Measurements from ENCODE around the gene MRC1.

MRC1 gene

DNA sequence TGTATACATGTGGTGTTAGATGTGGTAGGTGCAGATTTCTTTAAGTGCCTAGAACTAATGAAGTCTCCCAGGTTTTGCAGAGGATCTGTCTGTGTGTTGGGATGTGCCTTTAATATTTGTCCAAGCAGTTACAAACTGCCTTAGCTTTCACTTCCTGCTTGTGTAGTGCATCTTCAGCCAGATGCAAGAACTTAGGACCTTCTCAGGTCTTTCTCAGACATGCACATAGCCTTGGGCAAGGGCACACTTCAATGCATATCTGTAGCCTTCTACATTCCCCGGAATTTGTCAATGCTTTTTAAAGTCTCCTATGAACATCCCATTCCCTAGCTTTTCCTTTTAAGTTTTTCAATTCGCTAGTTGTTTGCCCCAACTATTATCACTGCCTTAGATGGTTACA lies 95.4 kb downstream of the MRC1 start:
- no peaks in the 10 kb centered on the region for H3K4me1 Mint-ChIP-seq
- no peaks in the 10 kb centered on the region for H3K9me3 Mint-ChIP-seq
- H3K4me3 Mint-ChIP-seq = no peak overlapping the region
- ATAC-seq (replicated peaks; ENCODE audit: extremely low read depth, poor library complexity, severe bottlenecking) = no peak
- H3K27me3 Mint-ChIP-seq = peaks cover 30% of the 10 kb centered on the region
- H3K27ac Mint-ChIP-seq (ENCODE audit: low read depth) = no peak overlapping the region
- no peak for DNase-seq (ENCODE audit: low spot score in 2 of 2)
- H3K36me3 Mint-ChIP-seq (ENCODE audit: insufficient read depth) = no peaks in the 10 kb centered on the region

DNA sequence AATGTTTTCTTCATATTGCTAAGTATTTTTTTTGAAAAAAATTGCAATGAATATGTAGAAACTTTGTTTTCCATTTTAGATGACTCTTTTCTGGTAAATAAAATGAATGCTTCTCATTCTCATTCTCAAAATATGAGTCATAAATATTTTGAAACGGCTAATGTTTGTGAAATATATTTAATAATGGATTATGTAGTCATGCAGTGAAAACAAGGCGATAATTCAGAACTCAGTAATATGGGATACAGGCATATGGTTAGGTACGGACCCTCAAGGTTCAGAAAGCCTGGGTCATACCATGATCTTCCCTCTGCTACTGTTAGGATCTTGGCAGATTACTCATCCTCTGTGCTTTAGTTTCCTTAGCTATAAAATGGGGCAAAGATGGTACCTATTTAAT lies 96.3 kb downstream of the MRC1 start:
- Mint-ChIP-seq H3K4me1 (no peaks in the 10 kb centered on the region), H3K27me3 (peaks cover 30% of the 10 kb centered on the region), H3K27ac (ENCODE audit: low read depth) (no peak overlapping the region), H3K9me3 (no peaks in the 10 kb centered on the region), H3K36me3 (ENCODE audit: insufficient read depth) (no peaks in the 10 kb centered on the region), H3K4me3 (no peak overlapping the region)
- DNase-seq (ENCODE audit: low spot score in 2 of 2) (no peak), ATAC-seq (replicated peaks; ENCODE audit: extremely low read depth, poor library complexity, severe bottlenecking) (no peak)

DNA sequence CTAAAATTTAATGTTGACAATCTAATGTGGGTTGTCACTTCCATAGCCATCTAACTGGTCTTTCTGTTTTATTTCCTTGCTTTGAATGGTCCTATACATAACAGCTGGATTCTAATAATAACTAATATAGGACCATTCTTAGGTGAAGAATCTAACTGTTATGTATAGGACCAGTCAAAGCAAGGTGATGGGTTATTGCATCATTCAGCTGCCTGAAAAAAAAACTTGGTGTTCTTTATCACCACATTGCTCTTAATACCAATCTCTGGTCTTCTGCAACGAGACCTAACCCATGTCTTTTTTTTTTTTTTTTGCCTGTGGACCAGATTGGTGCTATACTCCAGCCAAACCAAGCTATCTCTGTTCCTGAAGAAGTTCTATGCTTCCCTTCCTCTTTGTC lies 96.9 kb downstream of the MRC1 start:
- no peaks in the 10 kb centered on the region for H3K36me3 Mint-ChIP-seq (ENCODE audit: insufficient read depth)
- no peaks in the 10 kb centered on the region for H3K9me3 Mint-ChIP-seq
- no peaks in the 10 kb centered on the region for H3K4me1 Mint-ChIP-seq
- H3K4me3 Mint-ChIP-seq = no peak overlapping the region
- DNase-seq (ENCODE audit: low spot score in 2 of 2) (no peak), ATAC-seq (replicated peaks; ENCODE audit: extremely low read depth, poor library complexity, severe bottlenecking) (no peak)
- no peak overlapping the region for H3K27ac Mint-ChIP-seq (ENCODE audit: low read depth)
- peaks cover 31% of the 10 kb centered on the region for H3K27me3 Mint-ChIP-seq

DNA sequence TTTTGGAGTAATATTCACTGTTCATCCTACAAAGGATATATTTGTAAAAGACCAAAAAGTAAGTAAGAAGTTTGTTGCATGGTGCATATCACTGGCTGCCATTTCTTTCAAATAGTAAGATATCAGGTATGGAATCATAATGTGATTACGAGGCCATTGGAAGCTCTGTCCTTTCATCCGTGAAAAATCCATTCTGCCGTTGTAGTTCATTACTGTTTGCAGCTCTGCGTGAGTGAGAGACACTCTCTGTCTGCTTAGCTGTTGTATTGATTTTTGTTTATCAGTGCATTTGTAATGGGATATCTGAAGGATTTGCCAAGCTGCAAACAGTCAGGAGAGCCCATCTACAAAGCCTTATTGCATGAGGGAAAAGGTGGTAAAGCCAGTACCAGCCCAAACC lies 98.5 kb downstream of the MRC1 start:
- H3K9me3 Mint-ChIP-seq = no peaks in the 10 kb centered on the region
- H3K36me3 Mint-ChIP-seq (ENCODE audit: insufficient read depth) = no peaks in the 10 kb centered on the region

DNA sequence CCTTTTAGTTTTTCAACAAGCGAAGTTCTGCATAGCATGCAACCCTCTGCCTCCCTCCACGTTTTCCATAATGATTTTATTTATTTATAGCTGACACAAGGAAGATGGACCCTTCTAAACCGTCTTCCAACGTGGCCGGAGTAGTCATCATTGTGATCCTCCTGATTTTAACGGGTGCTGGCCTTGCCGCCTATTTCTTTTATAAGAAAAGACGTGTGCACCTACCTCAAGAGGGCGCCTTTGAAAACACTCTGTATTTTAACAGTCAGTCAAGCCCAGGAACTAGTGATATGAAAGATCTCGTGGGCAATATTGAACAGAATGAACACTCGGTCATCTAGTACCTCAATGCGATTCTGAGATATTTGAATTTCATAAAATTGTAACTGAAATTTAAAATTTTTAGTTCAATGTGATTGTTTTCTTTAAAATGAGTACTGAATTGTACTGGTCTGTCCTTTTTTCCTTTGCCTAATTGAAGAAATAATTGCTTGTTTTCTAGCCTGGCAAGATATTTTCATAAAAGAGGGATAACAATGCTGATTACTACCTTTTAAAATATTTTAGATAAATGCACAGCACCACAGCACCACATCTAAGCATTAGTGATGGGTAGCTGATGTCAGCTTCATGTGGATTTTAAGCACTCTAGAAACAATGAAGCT lies 101.1 kb downstream of the MRC1 start:
- Mint-ChIP-seq H3K27me3 (peaks cover 28% of the 10 kb centered on the region), H3K27ac (ENCODE audit: low read depth) (no peak overlapping the region), H3K4me3 (no peak overlapping the region), H3K4me1 (no peaks in the 10 kb centered on the region), H3K9me3 (no peaks in the 10 kb centered on the region), H3K36me3 (ENCODE audit: insufficient read depth) (no peaks in the 10 kb centered on the region)
- ATAC-seq (replicated peaks; ENCODE audit: extremely low read depth, poor library complexity, severe bottlenecking) (no peak), DNase-seq (ENCODE audit: low spot score in 2 of 2) (no peak)

More for the DNA sequence above, 98.5 kb downstream of the MRC1 start:
- ATAC-seq (replicated peaks; ENCODE audit: extremely low read depth, poor library complexity, severe bottlenecking) (no peak), DNase-seq (ENCODE audit: low spot score in 2 of 2) (no peak)
- H3K4me3 Mint-ChIP-seq = no peak overlapping the region
- peaks cover 41% of the 10 kb centered on the region for H3K27me3 Mint-ChIP-seq
- no peak overlapping the region for H3K27ac Mint-ChIP-seq (ENCODE audit: low read depth)
- H3K4me1 Mint-ChIP-seq = no peaks in the 10 kb centered on the region

DNA sequence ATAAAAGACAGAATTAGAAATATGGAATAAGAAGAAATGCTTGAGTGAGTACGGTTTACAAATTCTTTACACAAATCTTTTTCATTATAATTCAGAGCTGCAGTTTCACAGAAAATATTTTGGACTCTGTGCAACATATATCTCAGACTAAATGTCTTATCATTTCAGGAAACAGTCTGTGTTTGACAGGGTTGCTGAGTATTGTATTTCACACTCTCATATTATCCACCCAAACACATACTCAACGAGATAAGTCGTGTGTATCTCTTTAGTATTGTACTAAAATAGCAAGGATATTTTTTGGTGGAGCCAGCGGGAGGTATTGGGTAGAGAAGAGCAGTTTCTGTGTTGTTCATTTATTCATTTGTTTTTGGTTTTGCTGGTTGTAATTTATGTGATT lies 103.6 kb downstream of the MRC1 start:
- no peak overlapping the region for H3K27ac Mint-ChIP-seq (ENCODE audit: low read depth)
- ATAC-seq (replicated peaks; ENCODE audit: extremely low read depth, poor library complexity, severe bottlenecking) = no peak
- peaks cover 23% of the 10 kb centered on the region for H3K27me3 Mint-ChIP-seq
- DNase-seq (ENCODE audit: low spot score in 2 of 2) = no peak
- no peaks in the 10 kb centered on the region for H3K36me3 Mint-ChIP-seq (ENCODE audit: insufficient read depth)
- no peaks in the 10 kb centered on the region for H3K9me3 Mint-ChIP-seq
- H3K4me1 Mint-ChIP-seq = no peaks in the 10 kb centered on the region
- no peak overlapping the region for H3K4me3 Mint-ChIP-seq

DNA sequence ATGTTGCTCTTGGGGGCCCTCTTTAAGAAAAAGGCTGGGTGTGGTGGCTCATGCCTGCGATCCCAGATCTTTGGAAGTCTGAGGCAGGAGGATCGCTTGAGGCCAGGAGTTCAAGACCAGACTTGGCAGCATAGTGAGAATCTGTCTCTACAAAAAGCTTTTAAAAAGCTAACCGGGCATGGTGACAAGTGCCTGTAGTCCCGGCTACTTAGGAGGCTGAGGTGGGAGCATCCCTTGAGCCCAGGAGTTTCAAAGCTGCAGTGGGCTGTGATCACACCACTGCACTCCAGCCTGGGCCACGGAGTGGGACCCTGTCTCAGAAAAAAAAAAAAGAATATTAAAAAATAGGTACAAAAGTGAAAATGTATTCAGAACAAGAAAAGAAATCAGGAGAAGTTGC lies 104.5 kb downstream of the MRC1 start:
- Mint-ChIP-seq H3K36me3 (ENCODE audit: insufficient read depth) (no peaks in the 10 kb centered on the region), H3K4me3 (no peak overlapping the region), H3K27ac (ENCODE audit: low read depth) (no peak overlapping the region), H3K4me1 (no peaks in the 10 kb centered on the region), H3K27me3 (peaks cover 15% of the 10 kb centered on the region), H3K9me3 (no peaks in the 10 kb centered on the region)
- ATAC-seq (replicated peaks; ENCODE audit: extremely low read depth, poor library complexity, severe bottlenecking) (no peak), DNase-seq (ENCODE audit: low spot score in 2 of 2) (no peak)

DNA sequence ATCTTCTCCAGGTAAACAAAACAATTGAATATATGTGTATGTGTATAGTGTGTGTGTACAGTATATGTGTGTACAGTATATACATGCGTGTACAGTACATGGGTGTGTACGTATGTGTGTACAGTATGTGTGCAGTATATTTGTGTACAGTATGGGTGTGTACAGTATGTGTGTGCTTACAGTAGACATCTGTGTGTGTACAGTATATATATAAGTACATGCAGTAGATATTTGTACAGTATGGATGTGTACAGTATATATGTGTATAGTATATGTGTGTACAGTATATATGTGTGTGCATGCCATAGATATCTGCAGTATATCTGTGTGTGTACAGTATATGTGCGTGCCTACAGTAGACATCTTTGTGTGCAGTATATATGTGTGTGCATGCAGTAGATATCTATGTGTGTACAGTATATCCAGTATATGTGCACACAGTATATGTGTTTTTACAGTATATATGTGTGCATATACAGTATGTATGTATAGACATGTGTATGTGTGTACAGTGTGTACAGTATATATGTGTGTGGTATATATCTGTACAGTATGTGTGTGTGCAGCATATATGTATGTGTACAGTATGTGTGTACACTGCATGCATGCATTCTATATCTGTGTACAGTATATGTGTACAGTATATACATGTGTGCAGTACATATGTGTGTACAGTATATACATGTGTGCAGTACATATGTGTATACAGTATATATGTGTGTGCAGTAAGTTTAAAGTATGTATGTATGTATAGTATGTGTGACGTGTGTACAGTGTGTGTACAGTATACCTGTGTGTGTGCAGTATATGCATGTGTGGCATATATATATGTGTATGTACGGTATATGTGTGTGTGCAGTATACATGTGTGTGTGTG lies 105.3 kb downstream of the MRC1 start:
- no peak for ATAC-seq (replicated peaks; ENCODE audit: extremely low read depth, poor library complexity, severe bottlenecking)
- H3K27ac Mint-ChIP-seq (ENCODE audit: low read depth) = no peak overlapping the region
- no peak for DNase-seq (ENCODE audit: low spot score in 2 of 2)
- peaks cover 12% of the 10 kb centered on the region for H3K27me3 Mint-ChIP-seq
- no peak overlapping the region for H3K4me3 Mint-ChIP-seq
- no peaks in the 10 kb centered on the region for H3K9me3 Mint-ChIP-seq
- H3K4me1 Mint-ChIP-seq = no peaks in the 10 kb centered on the region
- no peaks in the 10 kb centered on the region for H3K36me3 Mint-ChIP-seq (ENCODE audit: insufficient read depth)

DNA sequence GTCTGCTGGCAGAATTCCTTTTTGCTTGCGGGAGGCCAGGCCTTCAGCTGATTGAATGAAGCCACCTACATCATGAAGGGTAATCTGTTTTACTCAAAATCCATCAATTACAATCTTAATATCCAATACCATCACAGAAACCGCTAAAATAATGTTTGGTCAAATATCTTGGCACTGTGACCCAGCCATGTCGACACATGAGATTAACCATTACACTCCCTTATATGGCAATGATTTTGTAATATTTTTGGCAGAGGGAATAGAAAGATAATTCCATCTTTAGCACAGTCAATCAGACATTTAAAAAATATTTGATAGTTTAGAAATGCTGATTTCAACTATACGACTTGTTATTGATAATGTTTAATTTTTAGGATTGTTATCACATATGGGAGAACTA lies 106.0 kb downstream of the MRC1 start:
- H3K27ac Mint-ChIP-seq (ENCODE audit: low read depth) = no peak overlapping the region
- H3K27me3 Mint-ChIP-seq = peaks cover 19% of the 10 kb centered on the region
- no peaks in the 10 kb centered on the region for H3K4me1 Mint-ChIP-seq
- peaks cover 3% of the 10 kb centered on the region for H3K9me3 Mint-ChIP-seq
- H3K36me3 Mint-ChIP-seq (ENCODE audit: insufficient read depth) = no peaks in the 10 kb centered on the region
- H3K4me3 Mint-ChIP-seq = no peak overlapping the region
- DNase-seq (ENCODE audit: low spot score in 2 of 2) (no peak), ATAC-seq (replicated peaks; ENCODE audit: extremely low read depth, poor library complexity, severe bottlenecking) (no peak)

DNA sequence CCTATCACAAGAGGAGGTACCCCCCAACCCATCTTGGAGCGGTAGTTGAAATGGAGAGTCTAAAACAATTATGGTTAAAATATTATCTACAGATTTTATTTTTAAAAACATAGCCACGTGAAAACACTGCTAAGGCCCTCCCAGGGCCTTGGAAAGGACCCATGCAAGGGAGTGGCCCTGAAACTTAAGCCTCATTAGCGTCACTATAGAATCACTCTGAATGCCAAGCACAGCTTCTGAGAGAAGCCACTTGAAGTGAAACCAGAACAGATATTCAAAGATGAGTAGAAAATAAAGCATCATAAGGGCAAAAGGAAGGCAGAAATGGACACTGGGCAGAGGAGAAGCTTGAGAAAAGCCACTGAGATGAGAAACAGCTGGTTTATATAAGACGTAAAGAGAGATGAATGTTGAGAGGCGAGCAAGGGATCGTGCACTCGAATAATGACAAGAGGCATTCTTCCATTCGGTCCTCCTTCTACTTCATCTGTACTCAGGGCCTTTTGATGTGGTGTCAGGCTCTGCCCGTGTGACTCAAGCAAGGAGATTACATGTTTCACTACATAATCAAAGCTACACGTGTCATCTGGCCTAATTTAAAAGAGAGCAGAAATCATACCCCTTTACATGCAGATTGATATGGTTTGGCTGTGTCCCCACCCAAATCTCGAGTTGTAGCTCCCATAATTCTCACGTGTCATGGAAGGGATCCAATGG lies 109.2 kb downstream of the MRC1 start:
- Mint-ChIP-seq H3K9me3 (peaks cover 8% of the 10 kb centered on the region), H3K4me3 (no peak overlapping the region), H3K27ac (ENCODE audit: low read depth) (no peak overlapping the region), H3K27me3 (peaks cover 10% of the 10 kb centered on the region), H3K36me3 (ENCODE audit: insufficient read depth) (no peaks in the 10 kb centered on the region), H3K4me1 (no peaks in the 10 kb centered on the region)
- ATAC-seq (replicated peaks; ENCODE audit: extremely low read depth, poor library complexity, severe bottlenecking) = no peak
- DNase-seq (ENCODE audit: low spot score in 2 of 2) = no peak

DNA sequence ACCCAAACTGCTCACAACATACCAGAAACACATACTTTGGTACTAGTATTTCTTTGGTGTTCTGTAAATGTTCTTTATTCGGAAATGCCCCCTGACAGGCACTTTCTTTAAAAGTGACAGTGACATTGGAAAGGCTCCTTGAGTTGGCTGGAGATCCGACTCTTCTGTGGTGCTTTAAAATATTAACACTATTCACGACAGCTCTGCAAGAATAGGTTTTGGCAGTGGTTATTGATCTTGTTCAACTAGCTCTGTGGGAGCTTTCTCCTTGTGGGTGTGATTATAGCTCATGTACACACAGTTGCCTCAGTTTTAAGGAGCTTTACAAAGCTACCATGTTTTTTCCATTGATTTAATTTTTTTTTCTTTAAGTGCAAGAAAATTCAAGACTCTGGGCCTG lies 112.2 kb downstream of the MRC1 start:
- DNase-seq (ENCODE audit: low spot score in 2 of 2) = no peak
- H3K4me1 Mint-ChIP-seq = no peaks in the 10 kb centered on the region
- H3K36me3 Mint-ChIP-seq (ENCODE audit: insufficient read depth) = no peaks in the 10 kb centered on the region
- H3K27me3 Mint-ChIP-seq = peaks cover 10% of the 10 kb centered on the region
- H3K27ac Mint-ChIP-seq (ENCODE audit: low read depth) = no peak overlapping the region
- no peak for ATAC-seq (replicated peaks; ENCODE audit: extremely low read depth, poor library complexity, severe bottlenecking)
- H3K4me3 Mint-ChIP-seq = no peak overlapping the region
- peaks cover 8% of the 10 kb centered on the region for H3K9me3 Mint-ChIP-seq

DNA sequence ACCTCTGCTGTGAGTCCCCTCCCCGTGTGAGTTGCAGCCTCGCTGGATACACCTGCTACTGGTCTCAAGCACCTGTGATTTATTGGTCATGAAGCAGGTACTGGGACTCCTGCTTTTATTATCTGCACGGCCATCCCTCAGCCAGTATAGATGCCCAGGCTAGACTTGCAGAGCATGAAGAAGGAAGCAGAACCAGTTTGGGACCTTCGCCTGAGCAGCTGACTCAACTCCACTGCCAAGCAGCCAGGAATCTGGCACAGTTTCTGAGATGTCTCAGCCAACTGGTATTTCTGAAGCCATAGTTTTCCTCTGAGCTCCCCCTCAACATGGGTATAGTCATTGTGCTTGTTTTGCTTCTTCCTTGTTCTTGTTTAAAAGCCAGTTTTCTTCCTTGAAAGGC lies 114.6 kb downstream of the MRC1 start:
- Mint-ChIP-seq H3K4me1 (no peaks in the 10 kb centered on the region), H3K27ac (ENCODE audit: low read depth) (no peak overlapping the region)
- no peak for DNase-seq (ENCODE audit: low spot score in 2 of 2)

More for the DNA sequence above, 114.6 kb downstream of the MRC1 start:
- Mint-ChIP-seq H3K9me3 (peaks cover 8% of the 10 kb centered on the region), H3K36me3 (ENCODE audit: insufficient read depth) (no peaks in the 10 kb centered on the region), H3K4me3 (no peak overlapping the region), H3K27me3 (peaks cover 10% of the 10 kb centered on the region)
- no peak for ATAC-seq (replicated peaks; ENCODE audit: extremely low read depth, poor library complexity, severe bottlenecking)
